ENCODE measurements around the gene PPAN.

PPAN gene

DNA sequence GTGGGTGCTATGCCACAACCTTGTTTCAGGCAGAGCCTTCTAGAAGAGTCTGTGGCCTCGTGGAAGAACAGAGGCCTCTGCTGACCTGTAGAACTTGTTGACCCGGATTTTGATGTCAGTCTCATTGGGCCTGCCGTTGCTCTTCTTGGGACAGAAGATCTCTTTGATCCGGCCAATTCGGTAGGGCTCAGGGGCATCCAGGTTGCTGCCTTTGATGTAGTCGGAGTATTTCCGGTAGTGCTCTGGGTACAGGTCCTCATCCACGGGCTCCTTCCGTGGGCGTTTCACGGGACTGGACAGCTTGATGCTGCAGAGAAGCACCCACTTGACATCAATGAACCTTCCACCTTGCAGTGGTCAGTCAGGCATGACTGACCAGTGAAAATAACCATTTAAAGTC is 37.5 kb downstream of the PPAN start:
- Histone ChIP-seq H3K9me3 (ENCODE audit: control insufficient read depth, insufficient read depth, low read depth, low read length) (no peaks in the 10 kb centered on the region), H3K4me3 (ENCODE audit: low read depth, low read length) (no peak overlapping the region), H3K27me3 (ENCODE audit: control insufficient read depth, insufficient read depth, low read length) (no peaks in the 10 kb centered on the region), H3K9ac (ENCODE audit: low read length) (no peak overlapping the region), H3K36me3 (ENCODE audit: control insufficient read depth, insufficient read depth, low read length) (peaks cover 92% of the 10 kb centered on the region), H3K27ac (ENCODE audit: low read depth, low read length) (no peak overlapping the region), H3K4me1 (ENCODE audit: control insufficient read depth, insufficient read depth, low read length) (no peaks in the 10 kb centered on the region)

GRCh38 chr19:10144361-10144760 is 38.2 kb downstream of the PPAN start:
- Histone ChIP-seq H3K27ac (ENCODE audit: low read depth, low read length) (no peak overlapping the region), H3K27me3 (ENCODE audit: control insufficient read depth, insufficient read depth, low read length) (no peaks in the 10 kb centered on the region), H3K36me3 (ENCODE audit: control insufficient read depth, insufficient read depth, low read length) (peaks cover 91% of the 10 kb centered on the region), H3K9me3 (ENCODE audit: control insufficient read depth, insufficient read depth, low read depth, low read length) (no peaks in the 10 kb centered on the region), H3K9ac (ENCODE audit: low read length) (no peak overlapping the region), H3K4me3 (ENCODE audit: low read depth, low read length) (no peak overlapping the region), H3K4me1 (ENCODE audit: control insufficient read depth, insufficient read depth, low read length) (no peaks in the 10 kb centered on the region)

DNA sequence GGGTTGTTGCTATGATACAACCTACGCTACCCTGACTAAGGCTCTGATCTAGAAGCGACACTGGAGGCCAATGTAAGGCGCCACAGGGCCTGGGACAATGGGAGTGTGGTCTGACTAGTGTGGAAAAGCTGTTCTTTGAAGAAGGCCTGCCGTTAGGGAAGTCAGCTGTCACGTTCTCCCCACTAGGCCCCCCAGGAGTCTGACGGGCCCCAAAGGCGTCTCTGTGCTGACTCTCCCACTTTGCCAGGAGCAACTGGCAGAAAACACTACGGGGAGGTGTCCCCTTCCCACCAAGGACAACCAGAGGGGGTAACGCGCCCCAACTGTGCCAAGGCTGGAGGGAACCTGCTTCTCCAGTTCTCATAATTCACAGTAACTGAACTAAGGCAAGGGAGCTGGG is 38.9 kb downstream of the PPAN start:
- Histone ChIP-seq H3K27me3 (ENCODE audit: control insufficient read depth, insufficient read depth, low read length) (no peaks in the 10 kb centered on the region), H3K27ac (ENCODE audit: low read depth, low read length) (no peak overlapping the region), H3K4me1 (ENCODE audit: control insufficient read depth, insufficient read depth, low read length) (no peaks in the 10 kb centered on the region), H3K4me3 (ENCODE audit: low read depth, low read length) (no peak overlapping the region), H3K36me3 (ENCODE audit: control insufficient read depth, insufficient read depth, low read length) (peaks cover 91% of the 10 kb centered on the region), H3K9me3 (ENCODE audit: control insufficient read depth, insufficient read depth, low read depth, low read length) (no peaks in the 10 kb centered on the region), H3K9ac (ENCODE audit: low read length) (no peak overlapping the region)

- Histone ChIP-seq H3K36me3 (ENCODE audit: control insufficient read depth, insufficient read depth, low read length) (peaks cover 91% of the 10 kb centered on the region), H3K27me3 (ENCODE audit: control insufficient read depth, insufficient read depth, low read length) (no peaks in the 10 kb centered on the region), H3K9me3 (ENCODE audit: control insufficient read depth, insufficient read depth, low read depth, low read length) (no peaks in the 10 kb centered on the region)
Measured at GRCh38 chr19:10146142-10146541, 40.0 kb downstream of the PPAN start.

DNA sequence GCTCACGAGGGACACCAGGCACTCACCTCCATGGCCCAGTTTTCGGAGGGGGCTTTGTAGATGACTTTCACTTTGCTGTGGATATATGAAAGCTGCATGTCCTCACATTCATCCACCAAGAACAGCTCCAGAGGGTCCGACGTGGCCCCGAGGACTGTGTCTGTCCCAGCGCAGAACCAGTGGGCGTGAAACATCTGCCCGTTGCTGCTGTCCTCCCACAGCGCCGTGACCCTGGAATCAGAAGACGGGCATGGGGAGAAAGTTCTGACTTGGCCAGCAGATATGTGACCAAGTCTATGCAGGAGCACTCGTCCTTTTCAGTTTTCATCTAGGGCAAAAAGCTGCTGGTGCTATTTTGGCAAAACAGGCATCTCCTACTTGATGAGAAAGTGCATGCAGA is 43.3 kb downstream of the PPAN start:
- Histone ChIP-seq H3K36me3 (ENCODE audit: control insufficient read depth, insufficient read depth, low read length) (peaks cover 91% of the 10 kb centered on the region), H3K4me1 (ENCODE audit: control insufficient read depth, insufficient read depth, low read length) (no peaks in the 10 kb centered on the region), H3K27me3 (ENCODE audit: control insufficient read depth, insufficient read depth, low read length) (no peaks in the 10 kb centered on the region)

More at GRCh38 chr19:10146142-10146541, 40.0 kb downstream of the PPAN start:
- H3K9ac ChIP-seq (ENCODE audit: low read length), result no peak overlapping the region
- no peak overlapping the region for H3K4me3 ChIP-seq (ENCODE audit: low read depth, low read length)
- no peak overlapping the region for H3K27ac ChIP-seq (ENCODE audit: low read depth, low read length)
- no peaks in the 10 kb centered on the region for H3K4me1 ChIP-seq (ENCODE audit: control insufficient read depth, insufficient read depth, low read length)

GRCh38 chr19:10151521-10151920 is 45.4 kb downstream of the PPAN start:
- no peak overlapping the region for H3K4me3 ChIP-seq (ENCODE audit: low read depth, low read length)
- H3K27ac ChIP-seq (ENCODE audit: low read depth, low read length), result no peak overlapping the region
- H3K36me3 ChIP-seq (ENCODE audit: control insufficient read depth, insufficient read depth, low read length), result peaks cover 91% of the 10 kb centered on the region
- no peaks in the 10 kb centered on the region for H3K4me1 ChIP-seq (ENCODE audit: control insufficient read depth, insufficient read depth, low read length)
- H3K27me3 ChIP-seq (ENCODE audit: control insufficient read depth, insufficient read depth, low read length), result no peaks in the 10 kb centered on the region
- H3K9me3 ChIP-seq (ENCODE audit: control insufficient read depth, insufficient read depth, low read depth, low read length), result no peaks in the 10 kb centered on the region
- no peak overlapping the region for H3K9ac ChIP-seq (ENCODE audit: low read length)

More for the DNA sequence above, 43.3 kb downstream of the PPAN start:
- Histone ChIP-seq H3K9ac (ENCODE audit: low read length) (no peak overlapping the region), H3K9me3 (ENCODE audit: control insufficient read depth, insufficient read depth, low read depth, low read length) (no peaks in the 10 kb centered on the region), H3K4me3 (ENCODE audit: low read depth, low read length) (no peak overlapping the region), H3K27ac (ENCODE audit: low read depth, low read length) (no peak overlapping the region)

DNA sequence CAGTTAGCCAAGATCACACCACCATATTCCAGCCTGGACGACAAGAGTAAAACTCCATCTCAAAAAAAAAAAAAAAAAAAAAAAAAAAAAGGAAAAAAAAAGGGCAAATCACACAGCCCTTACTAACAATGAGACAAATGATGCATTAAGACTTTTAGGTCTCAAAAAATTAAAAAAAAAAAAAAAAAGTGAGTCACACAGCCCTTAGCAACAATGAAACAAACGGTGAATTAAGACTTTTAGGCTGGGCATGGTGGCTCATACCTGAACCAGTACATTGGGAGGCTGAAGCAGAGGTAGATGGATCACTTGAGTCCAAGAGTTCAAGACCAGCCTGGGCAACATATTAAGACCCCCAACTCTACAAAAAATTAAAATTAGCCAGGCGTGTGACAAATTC is 45.9 kb downstream of the PPAN start:
- H3K9ac ChIP-seq (ENCODE audit: low read length), result no peak overlapping the region
- H3K4me3 ChIP-seq (ENCODE audit: low read depth, low read length), result no peak overlapping the region
- H3K27ac ChIP-seq (ENCODE audit: low read depth, low read length), result no peak overlapping the region
- H3K9me3 ChIP-seq (ENCODE audit: control insufficient read depth, insufficient read depth, low read depth, low read length), result no peaks in the 10 kb centered on the region
- H3K4me1 ChIP-seq (ENCODE audit: control insufficient read depth, insufficient read depth, low read length), result no peaks in the 10 kb centered on the region
- no peaks in the 10 kb centered on the region for H3K27me3 ChIP-seq (ENCODE audit: control insufficient read depth, insufficient read depth, low read length)
- H3K36me3 ChIP-seq (ENCODE audit: control insufficient read depth, insufficient read depth, low read length), result peaks cover 91% of the 10 kb centered on the region

DNA sequence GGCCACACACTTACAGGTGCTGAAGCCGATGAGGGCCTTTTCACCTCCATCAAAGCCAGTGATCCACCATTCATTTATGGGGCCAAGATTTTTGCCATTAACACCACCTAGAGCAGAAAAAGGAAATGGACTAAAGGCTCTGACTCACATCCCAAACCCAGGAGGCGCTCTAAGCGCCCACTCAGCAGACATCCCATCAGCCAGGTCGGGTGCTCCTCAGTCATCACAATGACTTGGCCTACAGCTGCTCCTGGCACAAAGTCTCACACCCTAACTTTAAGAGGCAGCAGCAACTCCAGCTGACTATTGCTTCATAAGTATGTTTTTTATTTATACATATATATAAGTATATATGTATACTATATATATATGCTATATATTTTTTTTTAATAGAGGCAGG is 49.7 kb downstream of the PPAN start:
- Histone ChIP-seq H3K4me1 (ENCODE audit: control insufficient read depth, insufficient read depth, low read length) (no peaks in the 10 kb centered on the region), H3K9me3 (ENCODE audit: control insufficient read depth, insufficient read depth, low read depth, low read length) (no peaks in the 10 kb centered on the region), H3K27ac (ENCODE audit: low read depth, low read length) (no peak overlapping the region), H3K9ac (ENCODE audit: low read length) (no peak overlapping the region), H3K27me3 (ENCODE audit: control insufficient read depth, insufficient read depth, low read length) (no peaks in the 10 kb centered on the region), H3K36me3 (ENCODE audit: control insufficient read depth, insufficient read depth, low read length) (peaks cover 99% of the 10 kb centered on the region), H3K4me3 (ENCODE audit: low read depth, low read length) (no peak overlapping the region)

GRCh38 chr19:10158071-10158470 is 51.9 kb downstream of the PPAN start:
- Histone ChIP-seq H3K4me1 (ENCODE audit: control insufficient read depth, insufficient read depth, low read length) (no peaks in the 10 kb centered on the region), H3K9me3 (ENCODE audit: control insufficient read depth, insufficient read depth, low read depth, low read length) (no peaks in the 10 kb centered on the region), H3K4me3 (ENCODE audit: low read depth, low read length) (no peak overlapping the region), H3K36me3 (ENCODE audit: control insufficient read depth, insufficient read depth, low read length) (peaks cover 97% of the 10 kb centered on the region), H3K27ac (ENCODE audit: low read depth, low read length) (no peak overlapping the region), H3K9ac (ENCODE audit: low read length) (no peak overlapping the region), H3K27me3 (ENCODE audit: control insufficient read depth, insufficient read depth, low read length) (no peaks in the 10 kb centered on the region)

DNA sequence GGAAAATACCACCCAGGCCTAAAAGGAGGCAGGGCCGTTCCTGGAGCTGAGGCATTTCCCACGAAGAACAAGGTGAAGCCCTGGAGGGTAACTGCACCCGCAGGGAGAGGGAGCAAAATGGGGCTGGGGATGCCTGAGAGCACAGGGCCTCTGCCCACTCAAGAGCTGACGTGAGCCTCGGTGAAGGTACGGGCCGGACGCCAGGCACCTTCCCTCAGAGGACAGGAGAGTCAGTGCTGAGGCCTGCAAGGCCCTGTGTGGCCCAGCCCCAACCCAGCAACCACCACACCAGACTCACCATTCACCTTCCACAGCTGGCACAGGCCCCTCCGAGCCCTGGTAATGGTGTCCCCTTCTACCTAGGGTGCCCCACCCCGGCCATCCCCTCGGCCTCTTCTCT is 52.3 kb downstream of the PPAN start:
- H3K9ac ChIP-seq (ENCODE audit: low read length), result no peak overlapping the region
- peaks cover 99% of the 10 kb centered on the region for H3K36me3 ChIP-seq (ENCODE audit: control insufficient read depth, insufficient read depth, low read length)
- no peaks in the 10 kb centered on the region for H3K4me1 ChIP-seq (ENCODE audit: control insufficient read depth, insufficient read depth, low read length)

DNA sequence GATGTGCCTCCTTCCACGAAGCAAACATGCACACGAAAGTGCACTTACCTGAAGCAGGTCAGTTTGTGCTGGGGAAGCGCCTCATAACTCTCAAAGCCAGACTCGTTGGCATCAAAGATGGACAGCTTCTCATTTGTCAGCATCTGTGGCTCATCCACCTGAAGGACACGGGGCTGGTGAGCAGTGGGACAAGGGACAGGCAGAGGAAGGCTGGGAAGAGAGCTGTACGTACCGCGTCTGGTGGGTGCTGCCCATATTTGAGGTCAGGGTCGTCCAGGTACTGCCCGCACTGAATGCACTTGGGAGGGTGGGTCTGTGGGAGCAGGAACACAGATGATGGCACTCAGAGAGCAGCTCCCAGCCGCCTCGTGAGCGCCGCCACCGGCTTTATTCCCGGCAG is 53.4 kb downstream of the PPAN start:
- no peaks in the 10 kb centered on the region for H3K9me3 ChIP-seq (ENCODE audit: control insufficient read depth, insufficient read depth, low read depth, low read length)
- no peak overlapping the region for H3K27ac ChIP-seq (ENCODE audit: low read depth, low read length)
- peaks cover 97% of the 10 kb centered on the region for H3K36me3 ChIP-seq (ENCODE audit: control insufficient read depth, insufficient read depth, low read length)
- H3K27me3 ChIP-seq (ENCODE audit: control insufficient read depth, insufficient read depth, low read length), result no peaks in the 10 kb centered on the region
- H3K4me3 ChIP-seq (ENCODE audit: low read depth, low read length), result no peak overlapping the region
- H3K4me1 ChIP-seq (ENCODE audit: control insufficient read depth, insufficient read depth, low read length), result no peaks in the 10 kb centered on the region
- H3K9ac ChIP-seq (ENCODE audit: low read length), result no peak overlapping the region

More for the DNA sequence above, 52.3 kb downstream of the PPAN start:
- no peaks in the 10 kb centered on the region for H3K27me3 ChIP-seq (ENCODE audit: control insufficient read depth, insufficient read depth, low read length)
- no peaks in the 10 kb centered on the region for H3K9me3 ChIP-seq (ENCODE audit: control insufficient read depth, insufficient read depth, low read depth, low read length)
- no peak overlapping the region for H3K27ac ChIP-seq (ENCODE audit: low read depth, low read length)
- H3K4me3 ChIP-seq (ENCODE audit: low read depth, low read length), result no peak overlapping the region
